HG02884 (cell line): ENCODE results near the gene LGALSL.

Source experiments
- ATAC-seq: cut with Tn5 transposase; IDR thresholded peaks from one replicate; pipeline ENCODE4 v1.9.1; 2021; ENCODE audit warnings: mild to moderate bottlenecking, moderate library complexity; ENCODE audit not compliant: unreplicated experiment

The LGALSL gene

GRCh38 chr2:64470071-64470470 is 16.1 kb downstream of the LGALSL start:
- no peak for ATAC-seq

GRCh38 chr2:64470766-64471295 is 16.9 kb downstream of the LGALSL start:
- no peak for ATAC-seq

- no peak for ATAC-seq
Observed at GRCh38 chr2:64471600-64471999, 17.6 kb downstream of the LGALSL start.

- ATAC-seq = no peak
Observed at GRCh38 chr2:64472881-64473280, 18.9 kb downstream of the LGALSL start.

GRCh38 chr2:64474121-64474571 is 20.2 kb downstream of the LGALSL start:
- ATAC-seq = no peak

- no peak for ATAC-seq
Observed at GRCh38 chr2:64474636-64475035, 20.7 kb downstream of the LGALSL start.

- no peak for ATAC-seq
Observed at GRCh38 chr2:64477037-64477436, 23.1 kb downstream of the LGALSL start.

- no peak for ATAC-seq
Observed at GRCh38 chr2:64477979-64478378, 24.0 kb downstream of the LGALSL start.

GRCh38 chr2:64478502-64479230 is 24.7 kb downstream of the LGALSL start:
- no peak for ATAC-seq

- no peak for ATAC-seq
Observed at GRCh38 chr2:64479259-64480117, 25.5 kb downstream of the LGALSL start.

- no peak for ATAC-seq
Observed at GRCh38 chr2:64481665-64482064, 27.7 kb downstream of the LGALSL start.

GRCh38 chr2:64482243-64482642 is 28.3 kb downstream of the LGALSL start:
- no peak for ATAC-seq

- ATAC-seq = no peak
Observed at GRCh38 chr2:64482765-64483504, 29.0 kb downstream of the LGALSL start.

GRCh38 chr2:64485331-64485730 is 31.4 kb downstream of the LGALSL start:
- ATAC-seq = no peak

- no peak for ATAC-seq
Observed at GRCh38 chr2:64485961-64486360, 32.0 kb downstream of the LGALSL start.

- ATAC-seq = no peak
Observed at GRCh38 chr2:64487256-64488049, 33.5 kb downstream of the LGALSL start.

- ATAC-seq = no peak
Observed at GRCh38 chr2:64488050-64488974, 34.4 kb downstream of the LGALSL start.

- no peak for ATAC-seq
Observed at GRCh38 chr2:64489081-64489751, 35.3 kb downstream of the LGALSL start.

GRCh38 chr2:64491426-64491825 is 37.5 kb downstream of the LGALSL start:
- ATAC-seq = no peak
